Smooth muscle cell (in vitro differentiated cells): ENCODE measurements around the gene CCR8. TPM values are rescaled to one million over a fixed set of nuclear protein-coding genes. Genes with fewer than 3 reads are reported as not detected.

Experiments
- DNase-seq: peaks from one replicate; lab custom pipeline; 2025; ENCODE audit not compliant: unreplicated experiment; lab: John Stamatoyannopoulos, UW
- H2AFZ ChIP-seq: fragments of 200-600 bp; sonication (generic); 2 replicates; pipeline ENCODE4 v1.6.0; 2016; ENCODE audit warnings: antibody characterized with exemption, low read depth, mild to moderate bottlenecking
- H3F3A ChIP-seq: fragments of 200-600 bp; sonication (generic); 2 replicates; pipeline ENCODE4 v1.6.0; 2017; ENCODE audit warnings: antibody characterized with exemption, low read depth
- H3K27ac ChIP-seq: fragments of 200-600 bp; sonication (generic); 2 replicates; pipeline ENCODE4 v1.5.1; 2016; ENCODE audit warnings: low read depth, mild to moderate bottlenecking
- H3K27me3 ChIP-seq: fragments of 200-600 bp; sonication (generic); 2 replicates; pipeline ENCODE4 v1.6.1; 2016; ENCODE audit warnings: low read depth, mild to moderate bottlenecking
- H3K36me3 ChIP-seq: fragments of 200-600 bp; sonication (generic); 2 replicates; pipeline ENCODE4 v1.5.1; 2016; ENCODE audit warnings: low read depth
- H3K4me1 ChIP-seq: fragments of 200-600 bp; sonication (generic); 2 replicates; pipeline ENCODE4 v1.5.1; 2016; ENCODE audit warnings: low read depth
- H3K4me2 ChIP-seq: fragments of 200-600 bp; sonication (generic); 2 replicates; pipeline ENCODE4 v1.6.0; 2016; ENCODE audit warnings: mild to moderate bottlenecking
- H3K4me3 ChIP-seq: fragments of 200-600 bp; sonication (generic); 2 replicates; pipeline ENCODE4 v1.5.1; 2016; ENCODE audit warnings: mild to moderate bottlenecking
- H3K79me2 ChIP-seq: fragments of 200-600 bp; sonication (generic); 2 replicates; pipeline ENCODE4 v1.6.0; 2016; ENCODE audit warnings: low read depth, mild to moderate bottlenecking
- H3K9ac ChIP-seq: fragments of 200-600 bp; sonication (generic); 2 replicates; pipeline ENCODE4 v1.6.0; 2016; ENCODE audit warnings: low read depth
- H3K9me3 ChIP-seq: fragments of 200-600 bp; sonication (generic); replicated peaks from 2 replicates; pipeline ENCODE4 v1.5.1; 2016; ENCODE audit warnings: low read depth
- H4K20me1 ChIP-seq: fragments of 200-600 bp; sonication (generic); 2 replicates; pipeline ENCODE4 v1.6.0; 2016; ENCODE audit warnings: low read depth
- WGBS: methylation state at CpG from one replicate; pipeline ENCODE4 v1.1.7; 2016; ENCODE audit warnings: low lambda C conversion rate; 5-methylcytosine and 5-hydroxymethylcytosine counted together
- polyA plus RNA-seq: library from polyadenylated mRNA; unstranded; fragments of >200 nt; fragmentation: Nextera tagmentation; extraction: Ambion mirVana; gene quantifications from 2 replicates; pipeline ENCODE4 v1.2.1, GENCODE V29; 2016
- total RNA-seq: library from RNA; depleted of rRNA; stranded (reverse); fragments of >200 nt; gene quantifications from 2 replicates; pipeline ENCODE4 v1.2.3, GENCODE V29; 2014
- TF ChIP-seq, protein P1 (sequence below): fragments of 200-600 bp; sonication (generic); IDR thresholded peaks from 2 replicates; pipeline ENCODE4 v1.5.1; 2017; ENCODE audit warnings: borderline replicate concordance, mild to moderate bottlenecking, antibody characterized with exemption; ENCODE audit not compliant: insufficient read depth, poor library complexity, severe bottlenecking

The CCR8 gene
- total and polyA plus RNA-seq, 2 experiments from 2014 or later = not detected

DNA sequence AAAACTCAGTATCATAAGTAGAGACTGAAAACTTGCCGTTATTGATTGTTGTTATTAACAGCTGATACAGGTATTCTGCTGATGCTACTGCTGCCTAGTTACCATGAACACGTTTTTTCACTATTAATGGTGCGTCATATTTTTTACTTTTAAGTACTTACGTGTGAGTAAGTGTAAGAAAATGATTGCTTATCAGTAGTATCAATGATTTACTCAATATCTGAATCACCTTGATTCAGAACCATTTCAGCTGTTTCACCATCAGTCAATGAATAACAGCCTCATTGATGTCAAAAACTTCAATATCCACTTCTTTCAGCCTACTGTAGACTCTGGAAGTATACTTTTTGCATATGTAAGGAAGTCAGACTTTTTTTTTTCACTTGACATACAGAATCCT lies 4.7 kb downstream of the CCR8 start:
- Histone ChIP-seq H3K9me3 (no peaks in the 10 kb centered on the region), H3K4me3 (no peak overlapping the region), H3K27ac (no peak overlapping the region), H3K36me3 (no peaks in the 10 kb centered on the region), H3K9ac (no peak overlapping the region), H3K4me2 (no peak overlapping the region), H3K4me1 (no peaks in the 10 kb centered on the region), H3K79me2 (no peaks in the 10 kb centered on the region), H3F3A (no peaks in the 10 kb centered on the region), H4K20me1 (no peaks in the 10 kb centered on the region), H2AFZ (no peak overlapping the region), H3K27me3 (no peaks in the 10 kb centered on the region)
- DNase-seq = no peak
- 84% methylated on average over 4 of the region's 4 CpGs for WGBS
- TF ChIP-seq, protein P1, sequence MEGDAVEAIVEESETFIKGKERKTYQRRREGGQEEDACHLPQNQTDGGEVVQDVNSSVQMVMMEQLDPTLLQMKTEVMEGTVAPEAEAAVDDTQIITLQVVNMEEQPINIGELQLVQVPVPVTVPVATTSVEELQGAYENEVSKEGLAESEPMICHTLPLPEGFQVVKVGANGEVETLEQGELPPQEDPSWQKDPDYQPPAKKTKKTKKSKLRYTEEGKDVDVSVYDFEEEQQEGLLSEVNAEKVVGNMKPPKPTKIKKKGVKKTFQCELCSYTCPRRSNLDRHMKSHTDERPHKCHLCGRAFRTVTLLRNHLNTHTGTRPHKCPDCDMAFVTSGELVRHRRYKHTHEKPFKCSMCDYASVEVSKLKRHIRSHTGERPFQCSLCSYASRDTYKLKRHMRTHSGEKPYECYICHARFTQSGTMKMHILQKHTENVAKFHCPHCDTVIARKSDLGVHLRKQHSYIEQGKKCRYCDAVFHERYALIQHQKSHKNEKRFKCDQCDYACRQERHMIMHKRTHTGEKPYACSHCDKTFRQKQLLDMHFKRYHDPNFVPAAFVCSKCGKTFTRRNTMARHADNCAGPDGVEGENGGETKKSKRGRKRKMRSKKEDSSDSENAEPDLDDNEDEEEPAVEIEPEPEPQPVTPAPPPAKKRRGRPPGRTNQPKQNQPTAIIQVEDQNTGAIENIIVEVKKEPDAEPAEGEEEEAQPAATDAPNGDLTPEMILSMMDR = no peak

DNA sequence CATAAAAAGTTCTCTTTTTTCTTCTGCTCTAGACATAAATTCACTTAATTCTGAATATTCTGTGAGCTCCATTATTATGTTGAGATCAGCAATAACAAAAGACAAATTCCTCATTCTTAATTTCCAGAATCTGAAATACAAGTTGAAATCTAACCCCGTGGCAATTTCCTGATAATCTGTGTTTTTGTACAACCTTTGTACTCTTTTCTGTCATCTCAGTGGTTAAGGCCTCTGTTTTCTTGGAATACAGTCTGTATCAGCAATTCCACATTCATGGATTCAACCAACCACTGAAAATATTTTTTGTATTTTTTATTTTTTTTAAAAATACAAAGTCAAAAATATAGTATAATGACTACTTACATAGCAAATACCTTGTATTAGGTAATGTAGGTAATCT lies 8.7 kb downstream of the CCR8 start:
- no peaks in the 10 kb centered on the region for H3F3A ChIP-seq
- no peak overlapping the region for H3K4me2 ChIP-seq
- H3K79me2 ChIP-seq = no peaks in the 10 kb centered on the region
- H3K4me1 ChIP-seq = no peaks in the 10 kb centered on the region
- 78% methylated on average over 1 of the region's 1 CpG for WGBS
- H3K27me3 ChIP-seq = peaks cover 15% of the 10 kb centered on the region
- H3K9ac ChIP-seq = no peak overlapping the region
- no peaks in the 10 kb centered on the region for H4K20me1 ChIP-seq
- H2AFZ ChIP-seq = no peak overlapping the region
- H3K9me3 ChIP-seq = no peaks in the 10 kb centered on the region
- H3K36me3 ChIP-seq = no peaks in the 10 kb centered on the region
- TF ChIP-seq, protein P1 = no peak
- H3K27ac ChIP-seq = no peak overlapping the region
- DNase-seq = no peak
- H3K4me3 ChIP-seq = no peak overlapping the region

DNA sequence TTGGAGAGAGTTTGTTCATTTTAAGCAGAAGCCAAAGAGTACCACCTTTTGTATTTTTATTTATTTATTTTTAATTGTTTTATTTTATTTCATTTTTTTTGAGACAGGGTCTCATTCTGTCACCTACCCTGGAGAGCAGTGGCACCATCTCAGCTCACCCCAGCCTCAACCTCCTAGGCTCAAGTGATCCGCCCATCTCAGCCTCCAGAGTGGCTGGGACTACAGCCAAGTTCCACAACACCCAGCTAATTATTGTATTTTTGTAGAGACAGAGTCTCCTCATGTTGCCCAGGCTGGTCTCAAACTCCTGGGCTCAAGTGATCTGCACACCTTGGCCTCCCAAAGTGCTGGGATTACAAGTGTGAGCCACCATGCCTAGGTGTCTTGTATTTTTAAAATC lies 9.6 kb downstream of the CCR8 start:
- Histone ChIP-seq H2AFZ (no peak overlapping the region), H4K20me1 (no peaks in the 10 kb centered on the region), H3K4me3 (no peak overlapping the region), H3K4me1 (no peaks in the 10 kb centered on the region), H3K79me2 (no peaks in the 10 kb centered on the region), H3K9ac (no peak overlapping the region), H3K27ac (no peak overlapping the region), H3K4me2 (no peak overlapping the region), H3F3A (no peaks in the 10 kb centered on the region), H3K9me3 (no peaks in the 10 kb centered on the region), H3K27me3 (peaks cover 15% of the 10 kb centered on the region), H3K36me3 (no peaks in the 10 kb centered on the region)
- DNase-seq = no peak
- TF ChIP-seq, protein P1 = no peak
- 94% methylated on average over 1 of the region's 1 CpG for WGBS

- Histone ChIP-seq H3K4me3 (no peak overlapping the region), H3K9ac (no peak overlapping the region), H3K4me2 (no peak overlapping the region), H2AFZ (no peak overlapping the region), H3K9me3 (no peaks in the 10 kb centered on the region), H3K27me3 (peaks cover 18% of the 10 kb centered on the region), H3K79me2 (no peaks in the 10 kb centered on the region), H3K4me1 (no peaks in the 10 kb centered on the region), H3F3A (no peaks in the 10 kb centered on the region), H3K27ac (no peak overlapping the region), H4K20me1 (no peaks in the 10 kb centered on the region), H3K36me3 (no peaks in the 10 kb centered on the region)
- WGBS = 92% methylated on average over 1 of the region's 1 CpG
- TF ChIP-seq, protein P1 = no peak
- no peak for DNase-seq
Measured at GRCh38 chr3:39343076-39343717, 13.7 kb downstream of the CCR8 start.
